Effector memory CD8-positive, alpha-beta T cell (primary cell): ENCODE results near the gene SPON1.
A peak's percentile ranks its signal among the peaks of the same experiment; 100 is the strongest.

Source experiments
- ATAC-seq: fragments of 150-1000 bp; cut with Tn5 transposase; replicated peaks from 2 replicates; pipeline ENCODE4 v1.10.0; 2021; ENCODE audit warnings: mild to moderate bottlenecking, moderate library complexity
- DNase-seq, 3 experiments: peaks; one replicate each; pipeline ENCODE4 v3.0.0; 2021
- H3K27ac Mint-ChIP-seq, 2 donors: one replicate each; pipeline ENCODE4 v1.8.0; 2022; ENCODE audit warnings: mild to moderate bottlenecking in 2 of 2, mixed read lengths in 2 of 2, moderate library complexity in 2 of 2
- H3K27me3 Mint-ChIP-seq, 2 donors: one replicate each; pipeline ENCODE4 v1.8.0; 2022; ENCODE audit warnings: mixed read lengths in 2 of 2
- H3K36me3 Mint-ChIP-seq: one replicate; pipeline ENCODE4 v1.8.0; 2022; ENCODE audit warnings: mild to moderate bottlenecking, moderate library complexity, mixed read lengths; ENCODE audit not compliant: insufficient read depth
- H3K4me1 Mint-ChIP-seq, 2 donors: one replicate each; pipeline ENCODE4 v1.8.0; 2022; ENCODE audit warnings: low read depth in 2 of 2, mixed read lengths in 2 of 2
- H3K4me3 Mint-ChIP-seq, 2 donors: one replicate each; pipeline ENCODE4 v1.8.0; 2022; ENCODE audit warnings: mild to moderate bottlenecking in 2 of 2, mixed read lengths in 2 of 2, moderate library complexity in 2 of 2
- H3K9me3 Mint-ChIP-seq, 2 donors: one replicate each; pipeline ENCODE4 v1.8.0; 2022; ENCODE audit warnings: mixed read lengths in 2 of 2

The SPON1 gene

DNA sequence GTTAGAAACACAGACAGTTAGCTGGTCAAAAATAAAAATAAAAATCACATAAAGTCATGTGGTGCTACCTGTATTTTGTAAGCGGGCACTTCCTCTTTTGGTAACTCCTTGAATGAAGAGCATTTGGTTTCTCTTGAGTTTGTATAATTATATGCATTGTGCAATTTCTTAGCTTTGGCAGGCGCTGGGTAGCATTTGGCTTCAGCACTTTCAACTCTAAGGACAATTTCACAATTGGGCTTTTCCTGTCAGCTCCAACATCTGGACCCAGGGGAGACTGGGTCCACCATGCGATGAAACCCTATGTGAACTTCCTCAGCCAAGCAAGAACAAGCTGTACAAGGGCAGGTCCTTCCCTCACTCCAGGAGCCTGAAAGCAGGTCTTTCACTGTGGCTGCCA is 227.4 kb downstream of the SPON1 start:
- peaks cover 0 to 4% of the 10 kb centered on the region in 2 donors for H3K4me1 Mint-ChIP-seq
- peaks cover 8 to 25% of the 10 kb centered on the region in 2 donors for H3K27me3 Mint-ChIP-seq
- DNase-seq (no peak), ATAC-seq (no peak)
- H3K36me3 Mint-ChIP-seq = peaks cover 5% of the 10 kb centered on the region
- H3K9me3 Mint-ChIP-seq = no peaks in the 10 kb centered on the region
- H3K27ac Mint-ChIP-seq = no peak overlapping the region
- no peak overlapping the region for H3K4me3 Mint-ChIP-seq

DNA sequence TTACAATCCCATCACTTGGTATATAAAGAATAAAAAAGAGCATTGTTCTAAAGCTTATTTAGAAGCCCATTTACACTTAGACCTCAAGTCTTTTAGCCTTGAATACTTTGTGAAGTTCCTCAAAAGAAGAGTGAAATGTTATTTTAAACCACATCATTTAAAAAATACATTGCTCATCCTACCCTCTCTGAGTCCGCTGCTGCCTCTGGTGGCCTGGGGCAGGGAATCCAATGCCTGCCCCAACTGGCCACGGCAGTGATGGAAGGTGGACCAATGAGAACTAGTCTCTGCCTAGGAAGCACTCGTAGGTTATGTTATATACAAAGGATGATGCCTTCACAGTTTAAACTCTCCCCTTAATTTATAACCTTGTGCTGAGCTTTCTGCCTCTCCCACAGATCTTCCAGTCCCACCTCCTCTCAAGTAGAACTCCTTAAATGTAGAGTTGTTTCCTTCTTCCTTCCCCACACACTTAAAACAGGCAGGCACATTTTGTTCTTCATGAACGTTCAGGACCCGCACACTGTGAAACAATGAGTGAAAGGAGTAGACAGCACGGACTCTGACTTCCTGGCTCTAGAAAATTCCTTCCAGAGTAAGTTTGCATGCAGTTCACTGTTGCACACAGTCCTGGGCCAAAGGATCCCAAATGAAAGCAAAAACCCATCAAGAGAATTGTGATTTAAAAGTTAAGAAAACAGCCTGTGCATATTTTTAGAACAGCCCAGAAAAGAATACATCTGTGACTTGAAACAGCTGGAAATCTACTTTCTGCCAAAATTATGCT is 228.7 kb downstream of the SPON1 start:
- H3K36me3 Mint-ChIP-seq = peaks cover 5% of the 10 kb centered on the region
- H3K4me1 Mint-ChIP-seq = peaks cover 0 to 4% of the 10 kb centered on the region in 2 donors
- no peak overlapping the region for H3K4me3 Mint-ChIP-seq
- no peak for ATAC-seq
- DNase-seq = no peak
- no peaks in the 10 kb centered on the region for H3K9me3 Mint-ChIP-seq
- H3K27ac Mint-ChIP-seq = no peak overlapping the region
- H3K27me3 Mint-ChIP-seq = peaks cover 8 to 21% of the 10 kb centered on the region in 2 donors

DNA sequence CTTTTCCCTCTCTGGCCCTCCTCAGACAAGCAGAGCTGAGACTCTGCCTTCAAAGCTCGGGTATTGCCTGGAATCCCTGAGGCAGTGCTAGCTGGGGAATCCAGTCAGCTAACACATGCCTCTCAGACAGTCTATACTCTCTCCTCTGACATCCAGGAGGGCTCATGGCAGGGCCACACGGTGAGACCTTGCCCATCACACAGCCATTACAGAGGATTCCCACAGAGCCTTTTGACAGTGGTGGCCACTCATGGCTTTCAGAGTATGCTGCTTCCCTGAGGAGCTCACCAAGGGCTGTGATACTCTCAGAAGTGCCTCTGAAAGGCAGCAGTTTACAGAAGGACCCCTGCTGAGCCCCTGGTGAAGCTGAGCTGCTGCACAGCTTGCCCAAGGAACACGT is 231.1 kb downstream of the SPON1 start:
- no peak overlapping the region for H3K27ac Mint-ChIP-seq
- H3K4me3 Mint-ChIP-seq = no peak overlapping the region
- H3K9me3 Mint-ChIP-seq = no peaks in the 10 kb centered on the region
- no peak for DNase-seq
- peaks cover 0 to 4% of the 10 kb centered on the region in 2 donors for H3K4me1 Mint-ChIP-seq
- peaks cover 5% of the 10 kb centered on the region for H3K36me3 Mint-ChIP-seq
- no peak for ATAC-seq
- peaks cover 8 to 15% of the 10 kb centered on the region in 2 donors for H3K27me3 Mint-ChIP-seq

DNA sequence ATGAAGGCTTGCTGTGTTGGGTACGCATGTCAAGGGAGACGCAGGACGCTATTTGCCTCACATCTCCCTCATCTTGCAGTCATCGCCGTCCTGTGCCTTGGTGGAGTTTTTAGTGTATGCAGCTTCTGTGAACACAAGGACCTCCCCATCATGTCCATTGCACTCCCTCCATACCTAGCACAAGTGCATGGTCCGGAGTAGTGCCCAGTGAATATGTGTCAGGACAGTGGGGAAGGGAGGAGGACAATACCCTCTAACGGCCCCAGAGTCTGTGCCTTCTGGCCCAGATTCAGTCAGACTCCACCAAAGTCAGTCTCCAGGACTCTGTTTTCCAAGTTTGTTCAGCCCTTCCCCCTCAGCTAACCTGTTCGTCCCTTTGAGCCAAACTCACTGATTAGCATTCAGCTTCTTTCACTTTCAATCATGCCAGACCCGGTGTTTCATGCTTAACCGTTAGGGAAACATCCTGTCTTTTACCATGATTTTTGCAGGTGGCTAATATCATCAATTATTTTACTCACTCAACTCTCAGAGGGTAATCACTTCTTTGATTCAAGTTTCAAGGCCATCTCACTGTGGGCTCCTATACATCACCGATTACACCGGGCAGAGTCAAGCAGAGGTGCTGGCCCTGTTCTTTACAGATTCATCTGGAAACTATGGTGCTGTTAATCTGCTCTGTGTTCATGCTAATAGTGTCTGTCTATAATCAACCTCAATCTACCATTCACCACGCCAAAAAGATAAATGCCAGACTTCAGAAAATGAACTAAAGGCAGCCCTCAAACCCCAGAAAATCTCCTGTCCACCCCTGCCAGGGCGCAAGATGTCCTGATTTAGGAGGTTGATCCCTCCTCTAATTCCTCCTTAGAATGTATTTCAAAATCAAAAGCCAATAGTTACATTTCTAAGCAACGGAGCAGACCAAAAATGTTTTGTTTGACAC is 240.0 kb downstream of the SPON1 start:
- Mint-ChIP-seq H3K4me1 (peaks cover 0 to 6% of the 10 kb centered on the region in 2 donors), H3K27me3 (no peaks in the 10 kb centered on the region), H3K27ac (peak overlapping the region in 1 of 2 donors; percentile 18), H3K9me3 (no peaks in the 10 kb centered on the region), H3K36me3 (no peaks in the 10 kb centered on the region), H3K4me3 (peak overlapping the region in 1 of 2 donors; percentile 20)
- ATAC-seq = no peak
- DNase-seq = no peak

DNA sequence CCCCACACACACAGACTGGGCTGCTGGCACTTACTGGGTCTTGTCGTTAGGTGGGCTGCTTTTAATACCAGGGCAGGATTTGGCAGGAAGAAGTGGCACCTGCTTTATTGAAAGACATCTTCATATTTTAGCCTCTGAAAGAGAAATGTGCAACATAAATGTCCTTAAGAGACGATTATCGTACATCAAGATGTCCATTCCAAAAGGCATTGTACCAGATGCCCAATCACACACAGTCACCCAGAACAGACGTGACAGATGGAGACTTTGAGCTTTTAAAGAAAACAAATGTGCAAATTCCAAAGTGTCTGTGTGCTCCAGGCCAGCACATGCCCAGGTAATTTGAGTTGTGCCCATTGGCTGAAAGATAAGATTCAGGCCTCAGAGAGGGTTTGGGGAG is 240.8 kb downstream of the SPON1 start:
- no peaks in the 10 kb centered on the region for H3K9me3 Mint-ChIP-seq
- H3K27ac Mint-ChIP-seq = no peak overlapping the region
- peaks cover 0 to 6% of the 10 kb centered on the region in 2 donors for H3K4me1 Mint-ChIP-seq
- DNase-seq (no peak), ATAC-seq (no peak)
- H3K27me3 Mint-ChIP-seq = no peaks in the 10 kb centered on the region
- no peak overlapping the region for H3K4me3 Mint-ChIP-seq
- no peaks in the 10 kb centered on the region for H3K36me3 Mint-ChIP-seq

GRCh38 chr11:14212986-14213385 is 250.5 kb downstream of the SPON1 start:
- peaks cover 0 to 3% of the 10 kb centered on the region in 2 donors for H3K4me1 Mint-ChIP-seq
- no peak overlapping the region for H3K4me3 Mint-ChIP-seq
- DNase-seq (no peak), ATAC-seq (no peak)
- no peaks in the 10 kb centered on the region for H3K9me3 Mint-ChIP-seq
- no peaks in the 10 kb centered on the region for H3K36me3 Mint-ChIP-seq
- peaks cover 19 to 32% of the 10 kb centered on the region in 2 donors for H3K27me3 Mint-ChIP-seq
- no peak overlapping the region for H3K27ac Mint-ChIP-seq

DNA sequence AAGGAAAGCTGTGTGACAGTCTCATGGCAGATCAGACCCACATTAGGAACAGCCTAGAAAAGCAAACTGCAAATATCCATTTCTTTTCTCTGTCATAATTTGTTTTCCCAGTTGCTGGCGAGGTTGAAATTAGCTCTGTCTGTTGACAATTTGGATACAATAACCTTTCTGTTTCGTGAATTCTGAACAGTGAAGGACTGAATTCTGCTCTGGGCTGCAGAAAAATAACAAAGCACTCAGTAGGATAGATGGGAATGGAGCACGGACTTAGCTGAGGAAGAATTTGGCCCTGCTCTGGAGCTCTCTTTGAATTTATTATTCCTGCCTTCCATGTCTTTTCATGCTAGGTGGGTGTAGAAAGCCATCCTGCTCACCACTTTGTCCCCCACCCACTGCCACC is 256.2 kb downstream of the SPON1 start:
- H3K27me3 Mint-ChIP-seq = peaks cover 34 to 42% of the 10 kb centered on the region in 2 donors
- no peak for DNase-seq
- H3K27ac Mint-ChIP-seq = no peak overlapping the region

DNA sequence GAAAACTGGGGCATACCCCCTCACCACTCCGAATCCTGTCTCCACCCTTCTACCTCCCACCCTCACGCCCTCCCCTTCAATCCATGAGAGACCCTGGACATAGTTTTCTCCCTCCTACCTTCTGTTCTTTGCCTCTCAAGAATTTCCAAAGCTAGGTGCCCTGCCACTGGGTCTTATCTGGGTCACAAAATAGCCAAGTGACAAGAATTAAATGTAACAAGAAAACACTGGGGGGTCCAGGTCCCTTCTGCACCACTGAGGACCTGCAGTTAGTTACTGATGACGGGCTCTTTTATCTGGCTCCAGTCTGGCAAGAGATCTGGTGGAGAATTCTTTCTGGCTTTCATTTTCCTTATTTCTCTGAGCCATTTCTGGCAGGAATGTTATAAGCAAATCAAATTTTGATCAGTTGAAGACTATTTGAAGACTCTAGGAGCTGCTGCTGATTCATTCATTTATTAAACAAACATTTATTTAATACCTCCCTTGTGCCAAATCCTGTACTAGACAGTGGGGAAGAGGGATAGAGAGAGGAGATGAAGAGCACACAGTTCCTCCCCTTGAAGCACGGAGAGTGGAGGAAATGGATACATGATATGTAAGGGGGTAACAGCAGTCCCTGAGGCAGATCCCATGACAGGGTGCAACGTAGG is 261.2 kb downstream of the SPON1 start:
- peaks cover 8 to 22% of the 10 kb centered on the region in 2 donors for H3K27me3 Mint-ChIP-seq
- H3K9me3 Mint-ChIP-seq = no peaks in the 10 kb centered on the region
- H3K36me3 Mint-ChIP-seq = peaks cover 3% of the 10 kb centered on the region
- no peak overlapping the region for H3K27ac Mint-ChIP-seq
- DNase-seq = no peak
- H3K4me1 Mint-ChIP-seq = peaks cover 0 to 6% of the 10 kb centered on the region in 2 donors
- no peak for ATAC-seq
- no peak overlapping the region for H3K4me3 Mint-ChIP-seq

More for the DNA sequence above, 256.2 kb downstream of the SPON1 start:
- no peak for ATAC-seq
- H3K4me1 Mint-ChIP-seq = peaks cover 0 to 4% of the 10 kb centered on the region in 2 donors
- H3K36me3 Mint-ChIP-seq = peaks cover 3% of the 10 kb centered on the region
- no peaks in the 10 kb centered on the region for H3K9me3 Mint-ChIP-seq
- H3K4me3 Mint-ChIP-seq = no peak overlapping the region

DNA sequence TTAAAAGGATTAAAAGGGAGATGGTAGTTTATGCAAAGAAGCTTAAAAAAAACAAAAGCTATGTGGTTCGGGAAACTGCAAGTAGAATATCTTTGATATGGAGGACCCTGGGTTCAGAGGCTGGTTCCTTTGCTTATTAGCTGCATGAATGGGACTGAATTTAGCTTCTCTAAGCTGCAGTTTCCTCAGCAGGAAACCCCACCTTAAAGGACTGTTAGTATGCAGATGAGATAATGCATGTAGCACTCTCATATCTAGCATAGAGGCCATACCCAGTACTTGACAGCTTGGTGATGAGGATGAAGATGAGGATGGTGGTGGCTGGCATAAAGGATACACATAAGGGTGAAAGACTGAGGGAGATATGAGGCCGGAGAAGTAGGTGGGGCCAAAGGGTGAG is 261.9 kb downstream of the SPON1 start:
- Mint-ChIP-seq H3K4me1 (peaks cover 0 to 6% of the 10 kb centered on the region in 2 donors), H3K9me3 (no peaks in the 10 kb centered on the region), H3K27ac (no peak overlapping the region)

GRCh38 chr11:14225666-14226065 is 263.1 kb downstream of the SPON1 start:
- Mint-ChIP-seq H3K4me1 (peaks cover 0 to 6% of the 10 kb centered on the region in 2 donors), H3K36me3 (peaks cover 3% of the 10 kb centered on the region), H3K9me3 (no peaks in the 10 kb centered on the region), H3K4me3 (no peak overlapping the region), H3K27ac (no peak overlapping the region), H3K27me3 (peaks cover 0 to 12% of the 10 kb centered on the region in 2 donors)
- ATAC-seq (no peak), DNase-seq (no peak)

More for the DNA sequence above, 261.9 kb downstream of the SPON1 start:
- DNase-seq = no peak
- Mint-ChIP-seq H3K27me3 (peaks cover 1 to 15% of the 10 kb centered on the region in 2 donors), H3K36me3 (peaks cover 3% of the 10 kb centered on the region), H3K4me3 (no peak overlapping the region)
- ATAC-seq = no peak

- peaks cover 16 to 31% of the 10 kb centered on the region in 2 donors for H3K27me3 Mint-ChIP-seq
- ATAC-seq (no peak), DNase-seq (no peak)
- H3K4me1 Mint-ChIP-seq = peaks cover 0 to 3% of the 10 kb centered on the region in 2 donors
- no peak overlapping the region for H3K27ac Mint-ChIP-seq
- H3K36me3 Mint-ChIP-seq = no peaks in the 10 kb centered on the region
- H3K9me3 Mint-ChIP-seq = no peaks in the 10 kb centered on the region
- no peak overlapping the region for H3K4me3 Mint-ChIP-seq
Measured at GRCh38 chr11:14228356-14228755, 265.8 kb downstream of the SPON1 start.

DNA sequence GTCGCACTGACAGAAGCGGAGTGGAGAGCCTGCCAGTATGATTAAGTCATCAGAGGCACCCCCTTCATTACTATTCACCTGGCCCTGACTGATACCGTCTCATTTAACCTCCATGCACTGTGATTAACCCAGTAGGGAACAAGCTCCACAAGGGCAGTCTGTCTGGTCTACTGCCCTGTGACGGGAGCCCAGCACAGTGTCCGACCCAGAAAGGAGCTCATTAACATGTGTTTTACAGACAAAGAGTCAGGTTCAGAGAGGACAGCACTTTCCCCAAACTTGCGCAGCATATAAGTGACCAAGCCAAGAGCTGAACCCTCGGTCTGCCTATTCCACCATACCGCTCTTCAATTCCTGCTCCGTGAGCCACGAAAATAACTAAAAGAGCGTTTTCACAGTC is 266.9 kb downstream of the SPON1 start:
- Mint-ChIP-seq H3K4me1 (no peaks in the 10 kb centered on the region), H3K27me3 (peaks cover 16 to 22% of the 10 kb centered on the region in 2 donors), H3K36me3 (no peaks in the 10 kb centered on the region), H3K27ac (no peak overlapping the region), H3K4me3 (no peak overlapping the region), H3K9me3 (no peaks in the 10 kb centered on the region)
- DNase-seq (no peak), ATAC-seq (no peak)

GRCh38 chr11:14230407-14230806 is 267.9 kb downstream of the SPON1 start:
- Mint-ChIP-seq H3K4me1 (peaks cover 0 to 1% of the 10 kb centered on the region in 2 donors), H3K27ac (no peak overlapping the region), H3K27me3 (peaks cover 23 to 26% of the 10 kb centered on the region in 2 donors), H3K9me3 (no peaks in the 10 kb centered on the region), H3K36me3 (no peaks in the 10 kb centered on the region), H3K4me3 (no peak overlapping the region)
- no peak for DNase-seq
- no peak for ATAC-seq
